Activated CD4-positive, alpha-beta T cell treated with anti-CD3 and anti-CD28 coated beads, Interleukin-10, Interleukin-2, amounts not matched to agents 100 ng/mL and 50 ng/mL, durations not matched to agents 16 hours and 8 hours (primary cell): ENCODE results near the gene PTTG1IP.

Source experiments
- DNase-seq: peaks from one replicate; pipeline ENCODE4 v3.0.0-alpha.2; 2020

PTTG1IP gene

DNA sequence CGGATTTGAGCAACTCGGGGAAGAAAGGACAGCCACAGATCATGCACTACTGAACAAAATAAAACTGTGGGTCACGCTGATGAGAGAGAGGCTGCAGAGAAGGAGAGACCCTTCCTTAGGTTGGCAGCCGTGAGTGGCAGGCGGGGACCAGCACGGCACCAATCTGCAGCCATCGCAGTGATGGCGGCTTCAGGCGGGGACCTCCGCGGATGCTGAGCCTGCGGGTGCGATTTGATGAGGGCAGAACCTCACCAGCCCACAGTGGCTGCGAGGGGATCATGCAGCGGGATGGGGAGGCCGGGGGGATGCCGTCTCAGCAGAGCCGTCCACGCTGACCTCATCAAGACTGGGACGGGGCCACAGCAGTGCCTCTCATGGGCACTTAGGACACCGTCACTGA is 35.4 kb upstream of the PTTG1IP start:
- no peak for DNase-seq

DNA sequence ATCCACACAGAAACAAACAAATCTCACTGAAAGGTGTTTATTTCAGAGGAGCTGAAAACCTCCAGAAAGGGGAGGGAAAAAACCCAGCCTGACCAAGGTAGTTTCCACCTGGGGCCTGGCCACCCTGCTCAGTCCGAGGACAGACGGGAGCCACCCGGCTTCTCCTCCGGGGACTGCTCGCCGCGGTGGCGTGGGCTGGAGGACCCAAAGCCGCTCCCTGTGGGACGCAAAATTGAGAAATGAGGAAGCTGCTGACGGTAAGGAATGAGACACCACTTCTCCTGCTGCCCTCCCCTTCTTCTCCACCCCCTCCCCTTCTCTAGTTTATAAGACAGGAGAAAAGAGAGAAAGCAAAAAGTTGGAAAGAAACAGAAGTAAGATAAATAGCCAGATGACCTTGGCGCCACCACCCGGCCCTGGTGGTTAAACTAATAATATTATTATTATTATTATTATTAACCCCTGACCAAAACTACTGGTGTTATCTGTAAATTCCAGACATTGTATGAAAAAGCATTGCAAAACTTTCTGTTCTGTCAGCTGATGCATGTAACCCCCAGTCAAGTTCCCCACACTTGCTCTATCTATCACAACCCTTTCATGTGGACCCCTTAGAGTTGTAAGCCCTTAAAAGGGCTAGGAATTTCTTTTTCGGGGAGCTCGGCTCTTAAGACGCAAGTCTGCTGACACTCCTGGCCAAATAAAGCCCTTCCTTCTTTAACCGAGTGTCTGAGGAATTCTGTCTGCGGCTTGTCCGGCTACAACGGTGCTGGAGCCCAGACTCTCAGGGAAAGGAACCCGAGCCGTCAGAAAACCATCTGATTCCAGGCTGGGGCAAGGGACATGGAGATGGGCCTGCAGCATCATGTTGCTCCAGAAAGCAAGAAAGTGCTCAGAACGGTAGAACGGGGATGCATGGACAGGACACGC is 34.7 kb upstream of the PTTG1IP start:
- no peak for DNase-seq

DNA sequence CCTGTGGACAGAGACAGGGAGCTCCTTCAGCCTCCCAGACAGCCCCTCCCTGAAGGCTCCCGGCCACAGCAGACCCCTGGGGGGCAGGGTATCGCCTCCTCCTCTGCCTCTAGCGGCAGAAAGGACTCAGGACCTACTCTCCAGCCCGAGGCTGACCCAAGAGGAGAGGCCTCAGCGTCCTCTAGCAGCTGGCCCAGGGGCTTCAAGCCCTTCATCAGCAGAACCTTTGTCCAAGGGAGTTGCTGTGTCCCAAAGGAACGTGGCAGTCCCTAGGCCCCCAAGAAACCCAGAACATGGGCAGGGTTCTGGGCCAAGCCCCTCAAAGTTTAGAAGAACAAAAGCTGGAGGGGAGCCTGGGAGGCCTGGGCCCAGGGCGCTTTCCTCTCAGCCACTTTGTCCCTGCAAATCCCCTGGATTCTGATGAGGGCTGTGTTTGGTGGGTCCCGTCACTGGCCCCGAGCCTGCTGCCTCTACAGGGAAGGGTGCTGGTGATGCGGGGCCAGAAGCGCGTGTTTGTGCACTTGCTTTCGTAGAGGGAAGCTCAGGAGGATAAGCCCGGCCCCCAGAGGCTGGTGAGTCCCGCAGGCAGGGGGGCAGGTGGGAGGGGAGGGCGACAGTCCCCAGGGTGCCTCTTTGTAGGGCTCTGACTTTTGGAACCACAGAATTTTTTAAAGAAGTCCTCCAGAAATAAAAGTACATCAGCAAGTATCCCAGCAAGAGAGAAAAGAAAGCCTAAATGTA is 33.9 kb upstream of the PTTG1IP start:
- no peak for DNase-seq

DNA sequence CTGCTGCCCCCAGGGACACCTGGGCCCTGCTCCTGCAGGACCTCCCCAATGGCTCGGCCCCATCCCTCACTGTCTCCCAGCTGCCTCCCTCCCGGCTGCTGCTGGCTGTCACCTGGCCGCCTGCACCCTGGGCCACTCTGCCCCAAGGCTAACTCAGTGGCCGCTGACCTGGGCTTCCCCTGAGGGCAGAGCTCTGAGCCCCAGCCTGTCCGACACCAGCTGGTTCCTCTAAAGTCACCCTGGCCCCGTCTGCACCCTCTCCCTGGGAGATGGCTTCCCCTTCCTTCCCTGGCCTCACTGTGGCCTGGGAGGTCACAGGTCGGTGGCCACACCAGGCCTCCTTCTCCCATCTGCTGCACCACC is 32.2 kb upstream of the PTTG1IP start:
- no peak for DNase-seq

DNA sequence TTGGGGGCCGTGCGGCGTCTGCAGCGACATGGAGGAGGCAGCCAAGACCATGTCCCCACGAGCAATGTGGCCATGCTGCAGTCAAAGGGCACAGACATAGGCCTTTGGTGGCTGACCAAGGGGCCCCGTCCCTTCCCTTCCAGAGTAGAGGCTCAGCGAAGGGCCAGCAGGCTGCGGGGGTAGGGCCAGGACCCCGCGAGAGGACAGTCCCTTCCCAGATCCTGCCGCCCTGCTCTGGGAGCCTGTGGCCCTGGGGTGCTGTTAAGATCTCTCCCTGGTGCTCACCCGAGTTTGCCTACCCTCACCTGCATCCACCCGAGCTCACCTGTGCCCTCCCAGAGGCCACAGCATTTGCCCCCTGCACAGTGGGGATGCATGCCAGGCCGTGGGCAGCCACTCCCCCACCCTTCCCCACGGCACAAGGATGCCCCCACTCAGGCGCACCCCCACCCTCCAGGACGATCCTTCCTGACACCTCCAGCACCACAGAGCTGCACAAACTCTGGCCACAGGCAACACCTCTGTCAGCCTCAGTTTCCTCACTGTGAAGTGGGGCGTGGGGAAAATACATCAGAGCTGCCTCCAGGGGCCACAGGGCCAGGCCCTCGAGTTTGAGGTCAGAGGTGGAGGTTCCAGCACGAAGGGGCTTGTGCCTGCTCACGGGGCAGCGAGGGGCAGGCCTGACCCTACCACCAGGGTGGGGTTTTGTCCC is 31.7 kb upstream of the PTTG1IP start:
- DNase-seq: no peak

DNA sequence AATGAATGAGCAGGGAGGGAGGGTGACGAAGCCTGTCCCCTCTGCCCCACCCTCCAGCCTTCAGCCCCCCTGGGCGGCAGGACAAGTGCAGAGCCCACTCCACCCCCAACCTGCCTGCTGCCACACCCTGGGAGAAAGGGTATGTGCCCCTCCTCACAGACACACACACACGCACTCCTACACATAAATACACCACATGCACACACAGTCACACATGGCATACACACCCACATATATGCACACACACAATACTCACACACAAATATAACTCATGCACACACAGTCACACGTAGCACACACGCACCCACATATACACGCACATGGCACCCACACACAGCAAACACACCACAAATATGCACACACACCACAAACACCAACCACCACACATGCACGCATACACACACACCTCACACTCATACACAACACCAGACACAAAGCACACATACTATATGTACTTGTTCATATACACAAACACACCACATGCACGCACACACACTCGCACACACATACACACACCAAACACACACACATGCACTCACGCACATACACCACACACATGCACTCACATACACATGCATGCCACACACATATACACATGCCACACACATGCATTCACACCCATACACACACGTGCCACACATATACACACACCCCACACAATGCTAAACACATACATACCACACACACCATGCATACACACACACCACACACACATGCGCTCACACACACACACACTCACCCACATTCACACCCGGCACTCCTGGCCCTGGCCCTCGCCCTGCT is 30.8 kb upstream of the PTTG1IP start:
- no peak for DNase-seq

DNA sequence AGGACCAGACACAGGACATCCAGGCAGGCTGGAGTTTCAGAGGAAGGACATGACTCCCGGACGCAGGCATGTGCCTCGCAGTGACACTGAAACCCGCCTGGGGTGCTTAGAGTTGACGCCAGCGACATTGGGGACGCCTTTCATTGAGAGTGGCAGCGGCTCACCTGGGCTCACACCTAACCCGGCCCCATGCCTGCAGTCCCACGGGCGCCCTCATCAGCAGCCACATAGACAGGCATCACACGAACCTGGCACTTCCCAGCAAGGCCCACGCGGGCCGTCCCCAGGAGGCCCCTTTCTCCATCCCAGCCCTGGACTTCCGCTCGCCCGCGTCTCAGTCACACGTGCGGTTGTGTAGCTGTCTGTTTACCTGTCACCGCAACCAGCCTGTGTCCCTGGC is 30.2 kb upstream of the PTTG1IP start:
- no peak for DNase-seq

DNA sequence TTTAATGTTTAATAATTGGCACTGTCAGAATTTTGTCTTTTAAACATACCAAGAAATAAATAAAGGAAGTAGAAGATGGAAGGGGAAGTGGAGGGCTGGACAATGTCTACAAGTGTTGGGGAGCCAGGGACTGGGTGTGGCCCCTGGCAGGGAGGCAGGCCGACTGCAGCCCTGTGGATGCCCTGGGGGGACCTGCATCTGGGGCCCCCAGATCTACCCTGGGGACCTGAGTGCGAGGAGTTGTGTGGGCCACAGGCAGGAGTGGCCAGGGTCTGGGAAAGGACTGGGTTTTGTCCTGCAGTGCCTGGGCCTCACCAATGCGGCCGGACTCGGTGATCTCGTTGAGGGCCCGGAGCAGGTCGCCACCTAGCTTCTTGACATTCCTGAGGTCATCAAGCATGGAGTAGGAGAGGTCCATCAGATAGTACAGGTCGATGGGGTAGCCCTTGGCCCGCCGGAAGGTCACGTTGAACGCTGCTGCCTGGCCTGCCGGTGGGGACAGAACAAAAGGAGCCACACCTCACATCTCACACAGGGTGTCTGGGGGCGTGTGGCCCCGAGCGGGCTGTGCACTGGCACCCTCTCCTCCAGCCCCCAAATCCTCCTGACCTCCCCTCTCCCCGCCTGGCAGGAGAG is 29.7 kb upstream of the PTTG1IP start:
- DNase-seq: no peak

DNA sequence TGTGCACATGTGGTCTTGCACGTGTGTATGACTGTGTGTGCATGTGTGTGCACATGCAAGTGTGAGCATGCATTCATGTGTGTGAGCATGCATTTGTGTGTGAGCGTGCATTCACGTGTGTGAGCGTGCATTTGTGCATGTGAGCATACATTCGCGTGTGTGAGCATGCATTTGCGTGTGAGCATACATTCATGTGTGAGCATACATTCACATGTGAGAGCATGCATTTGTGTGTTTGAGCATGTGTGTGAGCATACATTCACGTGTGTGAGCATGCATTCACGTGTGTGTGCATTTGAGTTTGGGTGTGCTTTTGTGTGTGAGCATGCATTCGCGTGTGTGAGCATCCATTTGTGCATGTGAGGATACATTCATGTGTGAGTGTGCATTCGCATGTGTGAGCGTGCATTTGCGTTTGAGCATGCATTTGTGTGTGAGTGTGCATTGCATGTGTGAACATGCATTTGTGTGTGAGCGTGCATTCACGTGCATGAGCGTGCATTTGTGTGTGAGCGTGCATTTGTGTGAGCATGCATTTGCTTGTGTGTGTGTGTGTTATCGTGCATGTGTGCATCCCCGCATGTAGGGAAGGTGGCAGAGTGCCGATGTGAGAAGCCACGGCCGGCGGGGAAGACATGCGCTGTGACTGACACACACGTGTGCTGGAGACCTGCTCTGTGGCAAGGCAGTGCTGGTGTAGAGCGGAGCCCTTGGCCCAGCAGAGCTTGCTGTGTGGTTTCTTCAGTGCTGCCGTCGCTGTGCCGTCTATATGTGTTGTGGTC is 29.0 kb upstream of the PTTG1IP start:
- no peak for DNase-seq

DNA sequence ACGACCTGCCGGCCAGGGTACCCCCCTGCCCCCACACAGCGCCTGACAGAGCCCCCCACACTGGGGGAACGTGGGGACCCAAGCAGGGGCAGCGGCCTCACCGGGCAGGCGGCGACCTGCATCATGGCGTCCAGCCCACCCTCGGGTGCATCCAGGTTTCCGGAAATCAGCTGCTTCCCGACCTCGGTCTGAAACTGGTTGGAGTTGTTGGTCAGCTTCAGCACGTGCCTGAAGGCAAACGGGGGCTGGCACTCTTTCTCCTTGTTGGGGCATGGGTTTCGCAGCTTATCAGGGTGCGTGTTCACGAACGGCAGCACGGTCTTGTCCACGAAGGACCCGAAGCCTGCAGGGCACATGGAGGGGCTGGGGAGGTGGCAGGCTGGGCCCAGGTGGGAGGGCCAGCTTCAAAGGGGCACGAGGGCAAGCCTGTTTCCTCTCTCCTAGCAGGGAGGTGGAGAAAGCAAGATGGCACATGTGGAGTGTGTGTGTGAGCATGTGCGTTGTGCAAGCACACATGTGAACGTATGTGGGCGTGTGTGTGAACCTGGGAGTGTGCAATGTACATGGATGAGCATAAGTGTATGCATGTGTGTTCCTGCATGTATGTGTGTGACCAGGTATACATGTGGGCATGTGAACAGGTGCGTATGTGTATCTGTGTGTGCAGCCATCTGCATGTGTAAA is 28.0 kb upstream of the PTTG1IP start:
- no peak for DNase-seq

DNA sequence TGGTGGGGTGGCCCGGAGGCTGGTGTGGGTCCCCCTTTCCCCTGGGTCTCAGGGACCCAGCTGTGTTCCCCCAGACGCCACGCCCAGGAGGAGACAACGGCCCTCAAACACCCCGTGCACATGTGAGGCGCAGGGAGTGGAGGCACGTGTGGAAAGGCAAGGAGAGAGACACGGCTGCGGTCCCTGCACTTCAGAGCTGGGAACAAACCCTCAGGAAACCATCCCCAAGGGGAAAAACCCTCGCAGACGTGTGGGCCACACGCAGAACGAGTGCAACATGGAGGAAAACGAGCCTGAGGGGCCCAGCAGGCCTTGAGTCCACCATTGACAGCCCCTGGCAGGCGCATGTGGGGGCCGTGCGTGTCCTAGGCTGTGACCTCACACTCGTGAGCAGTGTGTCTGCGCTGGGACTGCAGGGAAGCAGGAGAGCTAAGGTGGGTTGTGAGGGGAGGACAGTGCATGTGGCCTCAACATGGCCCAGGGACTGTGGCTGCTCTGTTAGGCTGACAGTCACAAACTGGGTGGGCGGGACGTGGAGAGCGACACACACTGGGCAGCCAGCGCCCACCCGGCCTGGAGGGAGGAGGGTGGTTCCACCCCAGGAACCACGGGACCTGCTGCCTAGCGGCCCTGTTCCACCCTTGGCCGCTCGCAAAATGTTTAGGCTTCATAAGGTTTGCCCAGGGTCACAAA is 27.2 kb upstream of the PTTG1IP start:
- no peak for DNase-seq

DNA sequence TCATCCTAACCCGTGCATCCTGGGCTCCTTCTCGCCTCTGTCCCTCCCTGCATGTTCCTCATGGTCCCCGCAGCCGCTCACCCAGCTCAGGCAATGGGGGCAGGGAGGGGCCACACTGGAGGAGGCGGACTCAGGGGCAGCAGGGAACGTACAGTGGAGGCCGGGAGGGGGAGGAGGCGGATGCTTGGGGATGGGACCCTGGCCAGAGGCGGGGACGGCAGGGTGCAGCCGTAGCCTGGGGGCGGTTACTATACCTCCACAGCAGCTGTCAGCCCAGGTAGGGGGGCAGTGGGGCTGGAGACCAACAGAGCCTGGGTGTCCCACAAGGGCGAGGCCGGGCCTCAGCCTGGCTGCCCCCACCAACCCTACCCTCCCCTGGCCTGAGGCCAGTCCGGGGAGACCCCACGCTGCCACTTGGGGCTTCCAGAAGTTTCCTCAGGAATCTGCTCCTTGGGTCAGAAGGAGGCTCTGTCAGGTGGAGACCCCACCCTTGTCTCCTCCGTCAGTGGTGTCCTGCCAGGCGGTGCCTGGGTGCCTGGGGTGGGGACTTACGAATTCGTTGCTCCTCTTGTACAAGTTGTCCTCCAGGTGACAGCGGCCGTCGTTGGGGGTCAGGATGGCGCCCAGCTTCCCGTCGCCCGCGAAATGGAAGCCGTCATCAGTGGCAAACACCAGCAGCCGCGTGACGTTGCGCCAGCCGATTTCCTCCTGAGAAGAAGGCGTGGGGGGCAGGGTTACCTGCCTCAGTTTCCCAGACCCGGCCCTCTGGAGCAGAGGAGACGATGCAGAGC is 26.5 kb upstream of the PTTG1IP start:
- DNase-seq: no peak

DNA sequence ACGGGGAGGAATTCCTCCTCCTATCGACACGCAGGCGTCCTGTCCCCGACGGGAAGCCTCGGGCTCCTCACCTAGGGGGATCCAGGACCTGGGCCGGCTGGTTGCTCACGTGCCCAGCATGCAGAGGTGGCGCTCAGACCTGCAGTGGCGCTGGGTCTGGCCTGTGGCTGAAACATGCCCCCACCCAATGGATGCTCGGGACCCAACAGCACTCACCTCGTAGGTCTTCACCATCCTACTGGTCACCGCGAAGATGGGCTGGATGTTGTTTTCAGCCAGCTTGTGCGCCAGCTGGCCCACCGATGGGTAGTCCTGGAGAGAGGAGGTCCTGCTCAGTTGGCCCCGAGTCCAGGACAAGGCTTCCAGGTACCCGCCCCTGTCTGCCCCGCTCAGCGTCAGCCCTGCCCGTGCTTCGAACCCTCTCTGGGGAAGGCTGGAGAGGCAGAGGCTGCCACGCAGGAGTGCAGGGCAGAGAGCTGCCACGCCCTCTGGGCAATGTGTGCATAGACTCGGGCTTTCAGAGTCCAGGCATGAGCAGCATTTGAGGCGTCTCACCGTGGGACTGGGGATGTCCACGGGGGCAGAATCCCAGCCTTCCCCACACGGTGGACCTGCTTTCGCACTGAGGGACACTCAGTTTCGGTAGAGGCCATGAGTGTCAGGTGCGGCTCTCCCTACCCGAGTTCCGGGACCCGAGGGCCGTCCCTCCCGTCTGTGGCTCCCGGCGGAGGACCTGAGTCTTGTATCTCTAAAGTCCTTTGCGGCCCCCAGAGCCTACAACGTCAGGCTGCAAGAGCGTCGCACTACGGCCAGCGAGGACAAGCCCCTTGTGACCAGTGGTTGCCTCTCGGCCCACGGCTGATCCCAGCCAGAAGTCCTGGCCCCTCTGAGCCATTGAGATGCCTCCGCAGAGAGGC is 25.6 kb upstream of the PTTG1IP start:
- DNase-seq: no peak

DNA sequence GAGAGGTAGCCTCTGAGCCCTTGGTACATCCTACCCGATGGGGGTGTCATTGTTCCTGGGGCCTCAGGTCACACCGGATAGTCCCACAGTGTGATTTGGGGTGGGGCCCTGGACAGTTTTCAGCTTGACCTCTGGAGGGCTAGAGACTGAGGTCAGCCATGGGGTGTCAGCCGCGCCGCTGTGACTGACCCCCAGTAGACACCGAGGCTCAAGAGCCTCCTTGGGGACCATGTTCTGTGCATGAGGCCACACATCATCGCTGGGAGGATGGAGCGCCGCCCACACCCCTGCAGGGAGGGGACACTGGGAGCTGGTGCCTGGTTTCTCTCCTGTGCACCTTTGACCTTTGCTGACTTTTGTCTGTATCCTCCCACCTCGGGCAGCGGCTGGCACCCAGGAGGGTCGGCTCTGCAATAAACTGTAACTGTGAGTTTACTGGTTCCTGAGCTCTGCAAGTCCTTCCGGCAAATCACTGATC is 24.6 kb upstream of the PTTG1IP start:
- no peak for DNase-seq

DNA sequence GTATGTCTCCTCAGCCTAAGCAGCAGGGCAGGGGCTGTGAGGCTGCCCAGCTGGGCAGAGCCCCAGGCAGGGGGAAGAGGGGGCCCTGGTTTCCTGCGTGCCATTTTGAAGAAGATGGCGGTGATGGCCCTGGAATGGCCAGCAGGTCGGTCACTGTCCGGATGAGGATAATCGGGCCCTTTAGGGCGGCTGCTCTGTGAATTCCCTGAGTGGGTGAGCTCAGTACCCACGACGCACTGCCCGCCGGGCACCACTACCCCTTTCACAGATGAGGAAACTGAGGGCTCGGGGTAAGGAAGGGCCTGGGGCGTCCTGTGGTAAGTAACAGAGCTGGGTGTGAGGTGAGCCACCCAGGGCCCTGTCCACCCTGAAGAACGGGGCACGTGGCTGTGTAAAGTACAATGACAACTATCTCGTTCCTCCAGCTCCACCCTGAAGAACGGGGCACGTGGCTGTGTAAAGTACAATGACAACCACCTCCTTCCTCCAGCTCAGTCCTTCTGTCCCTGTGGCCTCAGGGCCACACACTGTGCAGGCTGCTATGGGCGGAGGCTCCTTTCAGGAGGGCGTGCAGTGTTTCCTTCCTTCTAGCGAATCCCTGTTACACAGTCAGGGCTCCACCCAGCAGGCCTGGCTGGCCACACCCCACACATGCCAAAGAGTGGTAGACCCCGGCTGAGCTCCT is 24.0 kb upstream of the PTTG1IP start:
- no peak for DNase-seq

DNA sequence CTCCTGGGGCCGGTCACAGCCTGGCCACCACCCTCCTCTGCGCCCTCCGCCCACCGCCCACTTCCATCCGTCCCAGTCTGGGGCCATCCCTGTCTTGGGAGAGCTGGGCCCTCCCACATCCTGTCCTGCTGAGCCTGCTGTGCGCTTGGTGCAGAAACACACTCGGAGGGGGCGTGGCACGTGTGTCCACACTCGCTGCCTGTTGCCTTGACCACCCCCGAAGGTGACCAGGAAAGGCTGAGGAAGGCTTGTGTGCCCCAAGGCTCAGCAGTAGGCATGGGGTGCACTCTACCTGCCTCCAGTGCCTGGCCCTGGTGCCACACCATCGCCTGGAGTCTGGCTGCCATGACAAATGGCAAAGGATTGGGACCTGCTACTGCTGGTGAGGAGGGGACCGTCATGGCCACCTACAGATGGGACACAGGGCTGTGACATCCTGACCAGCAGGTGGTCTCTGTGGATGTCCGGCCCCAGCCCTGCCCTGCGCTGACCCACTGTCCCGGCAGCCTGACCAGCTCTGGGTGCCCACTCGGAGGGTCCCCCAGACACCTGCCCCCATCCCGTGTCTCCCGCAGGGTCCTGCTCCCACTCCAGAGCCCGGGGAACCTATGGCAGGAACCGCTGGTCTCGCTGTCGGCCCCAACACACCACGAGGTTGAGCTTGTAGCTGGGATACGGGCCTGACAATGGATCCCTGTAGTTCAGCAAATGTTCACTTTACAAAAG is 23.2 kb upstream of the PTTG1IP start:
- DNase-seq: no peak

DNA sequence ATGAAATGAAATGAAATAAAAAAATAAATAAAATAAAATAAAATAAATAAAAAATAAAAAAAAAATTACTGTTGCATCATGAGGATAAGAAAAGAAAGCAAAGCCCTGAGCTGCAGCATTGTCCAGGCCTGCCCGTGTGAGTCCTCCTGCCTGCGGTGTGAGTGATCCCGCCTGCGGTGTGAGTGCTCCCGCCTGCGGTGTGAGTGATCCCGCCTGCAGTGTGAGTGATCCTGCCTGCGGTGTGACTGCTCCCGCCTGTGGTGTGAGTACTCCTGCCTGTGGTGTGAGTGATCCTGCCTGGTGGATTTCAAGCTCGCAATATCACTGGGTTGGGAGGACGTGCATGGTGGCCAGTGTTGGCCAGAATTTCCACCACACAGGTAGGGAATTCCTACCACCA is 22.4 kb upstream of the PTTG1IP start:
- no peak for DNase-seq
